ENCODE data around the gene THRAP3. TPM values are rescaled to one million over a fixed set of nuclear protein-coding genes. Genes with fewer than 3 reads are reported as not detected.
A peak's percentile ranks its signal among the peaks of the same experiment; 100 is the strongest.

Gene THRAP3
- total and polyA plus RNA-seq, 9 of the 15 experiments (the other 6 are each of a cell fraction or from before 2014, with no cell fraction given): 66.2 to 135 (median 113) TPM

GRCh38 chr1:36300526-36300925 is 76.3 kb downstream of the THRAP3 start:
- Histone ChIP-seq H3K4me1 (replicated peaks in 1 of 2; ENCODE audit: control insufficient read depth in 2 of 2, insufficient read depth in 2 of 2, low read length in 2 of 2) (no peaks in the 10 kb centered on the region; a peak in 1 of 5 replicates), H3K36me3 (ENCODE audit: control insufficient read depth, insufficient read depth, low read length) (peaks cover 91% of the 10 kb centered on the region), H3K4me2 (ENCODE audit: insufficient read depth, low read length) (no peak overlapping the region), H3K4me3 (no peak overlapping the region), H3K9ac (ENCODE audit: insufficient read depth in 1 of 2, low read depth in 2 of 2, low read length in 2 of 2) (no peak overlapping the region), H3K9me1 (ENCODE audit: control insufficient read depth, insufficient read depth, low read length) (no peaks in the 10 kb centered on the region), H4K20me1 (replicated peaks; ENCODE audit: control insufficient read depth, insufficient read depth, low read length) (peaks cover 4% of the 10 kb centered on the region; the same call in 1 of the 2 replicates), H3K9me3 (replicated peaks; ENCODE audit: control insufficient read depth, insufficient read depth, low read depth, low read length) (no peaks in the 10 kb centered on the region), H3K79me2 (ENCODE audit: control insufficient read depth, insufficient read depth, low read length) (no peaks in the 10 kb centered on the region), H3K27ac (ENCODE audit: extremely low read depth, low read depth, low read length) (peak overlapping the region; percentile 43; the same call in 1 of the 3 replicates), H2AFZ (ENCODE audit: low read depth, low read length) (no peak overlapping the region), H3K27me3 (ENCODE audit: control insufficient read depth in 2 of 2, insufficient read depth in 2 of 2, low read length in 2 of 2) (no peaks in the 10 kb centered on the region)
- DNase-seq (ENCODE audit: extremely low read depth in 1 of 4, low spot score in 3 of 4) (no peak), ATAC-seq (no peak), FAIRE-seq (no peak)
- 73% methylated on average over 1 of the region's 1 CpG for WGBS (ENCODE audit: insufficient coverage, low coverage, missing lambda C conversion rate)
- TF ChIP-seq SMC3 (conservative IDR thresholded peaks at IDR 0.05; ENCODE audit: insufficient read depth, low read depth, low read length): no peak
- TF ChIP-seq RBM39 (optimal IDR thresholded peaks at IDR 0.05; ENCODE audit: low read depth, low read length): no peak
- no peak for TF ChIP-seq ZNF23 (CRISPR knock-in tag; IDR thresholded peaks at IDR 0.05)
- no peak for TF ChIP-seq SLC30A9 (CRISPR knock-in tag; IDR thresholded peaks at IDR 0.05)
- TF ChIP-seq PHF8 (IDR thresholded peaks at IDR 0.05; ENCODE audit: borderline replicate concordance, low read length): no peak
- no peak for TF ChIP-seq ILK (tag; IDR thresholded peaks at IDR 0.05; ENCODE audit: borderline replicate concordance, low read depth)
- no peak for TF ChIP-seq HSF4 (CRISPR knock-in tag; IDR thresholded peaks at IDR 0.05; ENCODE audit: borderline replicate concordance)
- TF ChIP-seq HOXB6 (CRISPR knock-in tag; IDR thresholded peaks at IDR 0.05; ENCODE audit: borderline replicate concordance): no peak
- no peak for TF ChIP-seq SRF (CRISPR knock-in tag; IDR thresholded peaks at IDR 0.05)
- TF ChIP-seq KLF10 (CRISPR knock-in tag; IDR thresholded peaks at IDR 0.05): no peak
- no peak for TF ChIP-seq MCM7 (IDR thresholded peaks at IDR 0.05)
- TF ChIP-seq ZNF408 (CRISPR knock-in tag; IDR thresholded peaks at IDR 0.05; ENCODE audit: low read depth): no peak
- TF ChIP-seq RUNX1 (IDR thresholded peaks at IDR 0.05; ENCODE audit: low read depth): no peak
- no peak for TF ChIP-seq EZH2 (IDR thresholded peaks at IDR 0.05; ENCODE audit: borderline replicate concordance, low read depth, low read length)
- TF ChIP-seq, protein P1, sequence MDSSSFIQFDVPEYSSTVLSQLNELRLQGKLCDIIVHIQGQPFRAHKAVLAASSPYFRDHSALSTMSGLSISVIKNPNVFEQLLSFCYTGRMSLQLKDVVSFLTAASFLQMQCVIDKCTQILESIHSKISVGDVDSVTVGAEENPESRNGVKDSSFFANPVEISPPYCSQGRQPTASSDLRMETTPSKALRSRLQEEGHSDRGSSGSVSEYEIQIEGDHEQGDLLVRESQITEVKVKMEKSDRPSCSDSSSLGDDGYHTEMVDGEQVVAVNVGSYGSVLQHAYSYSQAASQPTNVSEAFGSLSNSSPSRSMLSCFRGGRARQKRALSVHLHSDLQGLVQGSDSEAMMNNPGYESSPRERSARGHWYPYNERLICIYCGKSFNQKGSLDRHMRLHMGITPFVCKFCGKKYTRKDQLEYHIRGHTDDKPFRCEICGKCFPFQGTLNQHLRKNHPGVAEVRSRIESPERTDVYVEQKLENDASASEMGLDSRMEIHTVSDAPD (CRISPR knock-in tag; IDR thresholded peaks at IDR 0.05): no peak
- in situ Hi-C loops (cut with MboI) (no loop called here), intact Hi-C loops (cut with micrococcal nuclease) (no loop called here)
- ChIA-PET CTCF (ENCODE audit: low intra/inter-chr PET ratio) (no interaction called here), POLR2A (interaction anchor here (0.6 to 1.5 kb wide), 9 partner anchors 11 to 182 kb away, joined by 3 to 10 read pairs (median 3); partner anchors contain the start of gene THRAP3)
- no TSS peak for BruUV-seq (replicated peaks)

Data from K562 (cell line).